KMS-11 (cell line): ENCODE data around the gene METTL27.

Source experiments
- H2AFZ ChIP-seq: fragments of 200-600 bp; sonication (generic); 2 replicates; pipeline ENCODE4 v1.6.1; 2016; ENCODE audit warnings: antibody characterized with exemption, mixed run types, low read depth
- H3K27ac ChIP-seq: fragments of 200-600 bp; sonication (generic); 2 replicates; pipeline ENCODE4 v1.6.1; 2016; ENCODE audit warnings: mild to moderate bottlenecking, mixed run types
- H3K27me3 ChIP-seq: fragments of 200-600 bp; sonication (generic); 2 replicates; pipeline ENCODE4 v1.6.1; 2017; ENCODE audit warnings: mild to moderate bottlenecking, low read depth, mixed run types, moderate library complexity; ENCODE audit not compliant: insufficient read depth
- H3K36me3 ChIP-seq: fragments of 200-600 bp; sonication (generic); 2 replicates; pipeline ENCODE4 v1.6.1; 2017; ENCODE audit warnings: mild to moderate bottlenecking, mixed run types; ENCODE audit not compliant: insufficient read depth
- H3K4me1 ChIP-seq: fragments of 200-600 bp; sonication (generic); 2 replicates; pipeline ENCODE4 v1.6.1; 2016; ENCODE audit warnings: mild to moderate bottlenecking, low read depth, mixed run types; ENCODE audit not compliant: poor library complexity, severe bottlenecking
- H3K4me2 ChIP-seq: fragments of 200-600 bp; sonication (generic); 2 replicates; pipeline ENCODE4 v1.7.0; 2016; ENCODE audit warnings: mild to moderate bottlenecking, mixed run types
- H3K4me3 ChIP-seq: fragments of 200-600 bp; sonication (generic); IDR thresholded peaks from 2 replicates; pipeline ENCODE4 v1.6.1; 2017; ENCODE audit warnings: low read depth, low read length, mixed read lengths; ENCODE audit not compliant: insufficient read depth
- H3K79me2 ChIP-seq: fragments of 200-600 bp; sonication (generic); 2 replicates; pipeline ENCODE4 v1.6.1; 2016; ENCODE audit warnings: low read depth, mixed run types; ENCODE audit not compliant: insufficient read depth
- H3K9ac ChIP-seq: fragments of 200-600 bp; sonication (generic); 2 replicates; pipeline ENCODE4 v1.6.1; 2016; ENCODE audit warnings: mild to moderate bottlenecking, mixed run types
- H4K20me1 ChIP-seq: fragments of 200-600 bp; sonication (generic); 2 replicates; pipeline ENCODE4 v1.6.1; 2016; ENCODE audit warnings: mild to moderate bottlenecking, mixed run types; ENCODE audit not compliant: insufficient read depth
- CTCF ChIP-seq: fragments of 200-600 bp; sonication (generic); conservative IDR thresholded peaks from 2 replicates; pipeline ENCODE4 v1.6.1; 2017; ENCODE audit warnings: low read depth, mild to moderate bottlenecking, antibody characterized with exemption, low read length, moderate library complexity, mixed read lengths

Gene METTL27

GRCh38 chr7:73861305-73861704, 19.0 kb upstream of the METTL27 start:
- Histone ChIP-seq H4K20me1 (no peaks in the 10 kb centered on the region), H3K9ac (no peak overlapping the region), H3K36me3 (no peaks in the 10 kb centered on the region), H3K27ac (no peak overlapping the region), H3K4me1 (no peaks in the 10 kb centered on the region), H3K4me3 (no peak overlapping the region), H3K79me2 (no peaks in the 10 kb centered on the region), H2AFZ (no peak overlapping the region), H3K27me3 (peaks cover 16% of the 10 kb centered on the region; the same call in 1 of the 2 replicates), H3K4me2 (no peak overlapping the region)
- no peak for TF ChIP-seq CTCF

- Histone ChIP-seq H3K4me1 (peaks cover 3% of the 10 kb centered on the region), H3K4me3 (no peak within 1 kb of the TSS), H3K9ac (no peak within 1 kb of the TSS), H3K36me3 (no peaks in the 10 kb centered on the region), H4K20me1 (no peaks in the 10 kb centered on the region), H3K27me3 (peaks cover 16% of the 10 kb centered on the region; the same call in 1 of the 2 replicates), H3K27ac (no peak within 1 kb of the TSS), H3K4me2 (no peak within 1 kb of the TSS), H3K79me2 (no peaks in the 10 kb centered on the region), H2AFZ (no peak within 1 kb of the TSS)
- TF ChIP-seq CTCF, result no peak
Observed at GRCh38 chr7:73860859-73861258, 18.5 kb upstream of the METTL27 start, which contains the start of gene TMEM270. TSS of gene TMEM270 (plus strand) at chr7:73861159. CDS start at chr7:73861195, 36 bp downstream.

GRCh38 chr7:73858807-73859206, 16.5 kb upstream of the METTL27 start:
- no peak overlapping the region for H2AFZ ChIP-seq
- peaks cover 5% of the 10 kb centered on the region for H3K4me1 ChIP-seq

GRCh38 chr7:73856941-73857340, 14.6 kb upstream of the METTL27 start:
- H3K9ac ChIP-seq, result no peak overlapping the region
- H3K4me2 ChIP-seq, result no peak overlapping the region
- no peaks in the 10 kb centered on the region for H3K79me2 ChIP-seq
- H3K27me3 ChIP-seq, result peaks cover 23% of the 10 kb centered on the region; the same call in 1 of the 2 replicates
- H3K27ac ChIP-seq, result no peak overlapping the region
- H3K4me1 ChIP-seq, result peaks cover 14% of the 10 kb centered on the region
- H4K20me1 ChIP-seq, result no peaks in the 10 kb centered on the region
- no peak overlapping the region for H3K4me3 ChIP-seq
- no peak overlapping the region for H2AFZ ChIP-seq
- H3K36me3 ChIP-seq, result no peaks in the 10 kb centered on the region
- no peak for TF ChIP-seq CTCF

More at GRCh38 chr7:73858807-73859206, 16.5 kb upstream of the METTL27 start:
- Histone ChIP-seq H3K27me3 (peaks cover 23% of the 10 kb centered on the region; the same call in 1 of the 2 replicates), H3K4me3 (no peak overlapping the region), H3K79me2 (no peaks in the 10 kb centered on the region), H4K20me1 (no peaks in the 10 kb centered on the region), H3K4me2 (no peak overlapping the region), H3K27ac (no peak overlapping the region), H3K36me3 (no peaks in the 10 kb centered on the region), H3K9ac (no peak overlapping the region)
- TF ChIP-seq CTCF, result no peak
